GM12875 (cell line): ENCODE data around the gene RSU1.

ENCODE experiments used
- H3K4me3 ChIP-seq: one replicate; pipeline ENCODE4 v1.5.1; 2011; ENCODE audit warnings: low read depth, low read length, control low read depth
- TF ChIP-seq, protein P1 (sequence below): IDR thresholded peaks from 2 replicates; pipeline ENCODE4 v1.5.1; 2011; ENCODE audit warnings: low read depth, mild to moderate bottlenecking, control low read depth, inconsistent platforms, low read length, moderate library complexity, borderline replicate concordance; ENCODE audit not compliant: insufficient read depth

RSU1 gene

DNA sequence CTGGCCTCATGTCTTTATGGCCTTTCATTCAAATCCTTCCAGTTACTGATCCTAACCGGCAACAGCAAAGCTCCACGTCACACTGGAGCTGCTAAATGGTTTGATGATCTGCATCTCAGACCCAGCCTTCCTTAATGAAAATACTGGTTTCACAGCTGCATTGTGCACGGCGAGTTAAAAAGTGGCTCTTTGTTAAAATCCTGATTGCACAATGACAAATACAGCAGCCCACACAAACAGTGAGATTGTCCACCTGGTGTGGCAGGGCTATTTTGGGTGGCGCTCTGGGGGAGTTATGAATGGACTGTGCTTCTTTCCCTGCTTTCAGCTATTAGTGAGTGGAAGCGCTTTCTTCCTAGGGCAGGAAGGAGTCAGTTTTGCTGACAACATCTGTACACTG is 232.1 kb downstream of the RSU1 start:
- no peak overlapping the region for H3K4me3 ChIP-seq
- TF ChIP-seq, protein P1, sequence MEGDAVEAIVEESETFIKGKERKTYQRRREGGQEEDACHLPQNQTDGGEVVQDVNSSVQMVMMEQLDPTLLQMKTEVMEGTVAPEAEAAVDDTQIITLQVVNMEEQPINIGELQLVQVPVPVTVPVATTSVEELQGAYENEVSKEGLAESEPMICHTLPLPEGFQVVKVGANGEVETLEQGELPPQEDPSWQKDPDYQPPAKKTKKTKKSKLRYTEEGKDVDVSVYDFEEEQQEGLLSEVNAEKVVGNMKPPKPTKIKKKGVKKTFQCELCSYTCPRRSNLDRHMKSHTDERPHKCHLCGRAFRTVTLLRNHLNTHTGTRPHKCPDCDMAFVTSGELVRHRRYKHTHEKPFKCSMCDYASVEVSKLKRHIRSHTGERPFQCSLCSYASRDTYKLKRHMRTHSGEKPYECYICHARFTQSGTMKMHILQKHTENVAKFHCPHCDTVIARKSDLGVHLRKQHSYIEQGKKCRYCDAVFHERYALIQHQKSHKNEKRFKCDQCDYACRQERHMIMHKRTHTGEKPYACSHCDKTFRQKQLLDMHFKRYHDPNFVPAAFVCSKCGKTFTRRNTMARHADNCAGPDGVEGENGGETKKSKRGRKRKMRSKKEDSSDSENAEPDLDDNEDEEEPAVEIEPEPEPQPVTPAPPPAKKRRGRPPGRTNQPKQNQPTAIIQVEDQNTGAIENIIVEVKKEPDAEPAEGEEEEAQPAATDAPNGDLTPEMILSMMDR, result no peak

DNA sequence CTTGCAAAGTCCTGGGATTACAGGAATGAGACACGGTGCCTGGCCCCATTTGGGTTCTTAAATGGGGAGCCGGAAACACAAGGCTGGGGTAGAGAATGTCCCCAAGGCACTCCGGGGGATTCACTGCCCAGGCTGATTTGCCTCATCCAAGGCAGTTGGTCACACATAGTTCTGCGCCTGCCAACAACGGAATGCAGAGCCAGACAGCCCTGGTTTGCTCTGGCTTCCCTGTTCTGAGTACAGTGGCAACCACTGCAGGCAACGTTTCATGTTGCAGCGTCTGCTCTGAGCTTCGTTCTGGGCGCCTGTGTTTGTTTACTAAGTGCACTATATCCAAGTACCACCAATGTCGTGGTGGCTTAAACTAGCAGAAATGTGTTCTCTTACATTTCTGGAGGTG is 233.8 kb downstream of the RSU1 start:
- H3K4me3 ChIP-seq, result no peak overlapping the region
- TF ChIP-seq, protein P1, result no peak

DNA sequence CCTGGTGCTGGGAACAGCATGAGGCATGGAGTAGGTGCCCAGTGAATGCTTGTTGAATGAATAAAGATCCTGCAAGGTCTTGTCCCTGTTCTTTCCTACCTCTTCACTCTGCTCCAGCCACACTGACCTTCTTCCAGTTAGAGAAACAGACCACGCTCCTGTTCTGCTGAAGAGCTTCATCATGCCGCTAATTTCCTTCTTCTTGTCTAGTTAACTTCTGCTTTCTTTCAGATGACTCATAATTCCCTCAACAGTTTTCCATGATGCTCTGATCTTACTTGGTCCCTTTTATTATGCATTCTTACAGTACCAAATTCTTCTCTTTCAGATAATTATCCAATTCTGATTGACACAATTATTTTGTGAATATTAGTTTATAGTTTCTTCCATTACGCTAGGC is 236.0 kb downstream of the RSU1 start:
- H3K4me3 ChIP-seq, result no peak overlapping the region
- TF ChIP-seq, protein P1, result no peak

DNA sequence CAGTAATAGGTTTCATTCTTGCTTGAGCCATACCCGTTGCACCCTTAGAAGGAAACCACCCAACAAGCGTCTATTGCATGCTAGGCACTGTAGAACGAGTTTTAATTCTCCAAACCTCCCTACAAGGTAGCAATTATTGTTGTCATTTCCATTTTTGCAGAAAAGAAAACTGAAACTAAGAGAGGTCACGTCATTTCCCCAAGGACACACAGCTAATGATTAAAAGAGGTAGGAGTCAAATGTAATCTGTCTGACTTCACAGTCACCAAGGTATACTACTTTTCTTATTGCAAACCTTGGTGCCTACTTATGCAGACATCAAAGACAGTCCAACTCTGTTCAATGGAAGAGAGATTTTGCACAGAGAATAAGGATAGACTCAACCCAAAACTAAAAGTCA is 246.5 kb downstream of the RSU1 start:
- TF ChIP-seq, protein P1, result no peak
- no peak overlapping the region for H3K4me3 ChIP-seq

GRCh38 chr10:16566202-16566805 is 250.9 kb downstream of the RSU1 start:
- TF ChIP-seq, protein P1, result no peak
- no peak overlapping the region for H3K4me3 ChIP-seq

- H3K4me3 ChIP-seq, result no peak overlapping the region
- TF ChIP-seq, protein P1, result no peak
Observed at GRCh38 chr10:16565604-16566003, 251.6 kb downstream of the RSU1 start.

DNA sequence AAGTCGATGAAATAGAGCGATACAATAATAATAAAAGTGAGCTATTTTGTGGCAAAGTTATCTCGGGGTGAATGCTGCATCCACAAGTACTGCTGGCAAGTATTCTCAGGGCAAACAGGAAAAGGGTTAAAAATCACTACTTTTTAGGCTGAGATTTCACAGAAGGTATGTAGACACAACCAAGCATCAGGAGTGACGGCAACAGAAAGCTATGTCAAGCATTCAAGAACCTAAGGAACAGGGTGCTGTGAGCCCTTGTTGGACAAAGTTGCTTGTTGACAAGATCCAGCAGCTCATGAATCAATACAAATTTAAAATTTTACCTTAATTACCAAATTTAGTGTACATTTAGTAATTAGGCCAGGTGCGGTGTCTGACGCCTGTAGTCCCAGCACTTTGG is 254.3 kb downstream of the RSU1 start:
- no peak overlapping the region for H3K4me3 ChIP-seq
- TF ChIP-seq, protein P1, result no peak
